NK-92 (cell line): ENCODE results near the gene HOXA6.

ENCODE experiments used
- DNase-seq: peaks from one replicate; lab custom pipeline; 2025; ENCODE audit not compliant: unreplicated experiment; lab: John Stamatoyannopoulos, UW

The HOXA6 gene

DNA sequence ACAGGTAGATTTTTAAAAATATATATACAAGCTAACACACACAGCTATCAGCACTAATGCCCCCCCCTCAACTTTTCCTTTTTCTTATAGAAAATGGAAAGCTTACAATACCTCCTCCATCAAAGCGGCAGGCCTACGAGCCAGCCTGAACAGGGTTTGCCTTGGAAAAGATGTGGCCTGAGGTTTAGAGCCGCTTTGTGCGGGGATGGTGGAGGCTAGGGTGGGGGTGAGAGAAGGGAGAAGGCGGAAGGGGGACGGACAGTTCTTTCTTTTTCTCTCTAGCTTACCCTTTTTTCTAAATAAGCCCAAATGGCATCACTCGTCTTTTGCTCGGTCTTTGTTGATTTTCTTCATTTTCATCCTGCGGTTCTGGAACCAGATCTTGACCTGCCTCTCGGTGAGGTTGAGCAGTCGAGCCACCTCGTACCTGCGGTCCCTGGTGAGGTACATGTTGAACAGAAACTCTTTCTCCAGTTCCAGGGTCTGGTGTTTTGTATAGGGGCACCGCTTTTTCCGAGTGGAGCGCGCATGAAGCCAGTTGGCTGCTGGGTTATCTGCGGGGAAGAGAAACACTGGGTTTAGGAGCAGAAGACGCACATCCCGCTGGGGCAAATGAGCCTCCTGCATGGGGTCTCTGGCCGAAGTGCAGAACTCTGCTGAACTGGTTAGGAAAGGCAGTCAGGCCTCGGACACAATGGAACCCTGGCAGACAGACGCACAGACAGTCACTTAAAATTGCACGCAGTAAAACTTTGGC lies 15.9 kb upstream of the HOXA6 start:
- DNase-seq = no peak

DNA sequence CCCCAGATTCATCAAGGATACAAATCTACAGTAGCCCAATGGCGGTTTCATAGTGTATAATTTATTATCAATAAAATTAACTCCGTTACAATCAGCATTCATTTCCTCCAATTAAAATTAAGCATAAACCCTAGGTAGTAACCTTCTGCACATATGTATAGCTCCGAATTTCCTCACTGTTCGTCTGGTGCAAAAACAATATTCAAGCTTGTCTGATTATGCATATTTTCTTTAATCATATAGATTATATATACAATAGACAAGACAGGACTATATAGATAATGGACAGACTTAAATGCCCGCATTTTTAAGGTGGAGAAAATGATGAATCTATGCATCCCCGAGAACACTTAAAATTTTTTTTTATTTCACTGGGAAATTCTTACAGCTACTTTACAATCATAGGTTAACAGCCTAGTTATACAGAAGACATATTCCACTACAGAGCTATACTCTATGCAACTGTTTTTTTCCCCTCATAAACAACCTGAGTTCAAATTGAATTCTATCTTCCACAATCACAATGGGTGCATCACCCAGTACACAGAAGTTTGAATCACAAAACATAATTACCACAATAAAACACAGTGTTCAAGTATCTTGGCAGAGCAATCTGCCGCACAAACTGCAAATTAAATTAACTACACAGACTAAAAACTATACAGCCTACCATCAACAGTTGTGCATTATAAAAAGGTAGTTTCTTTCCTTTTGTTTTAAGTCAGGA lies 15.2 kb upstream of the HOXA6 start:
- DNase-seq = no peak

DNA sequence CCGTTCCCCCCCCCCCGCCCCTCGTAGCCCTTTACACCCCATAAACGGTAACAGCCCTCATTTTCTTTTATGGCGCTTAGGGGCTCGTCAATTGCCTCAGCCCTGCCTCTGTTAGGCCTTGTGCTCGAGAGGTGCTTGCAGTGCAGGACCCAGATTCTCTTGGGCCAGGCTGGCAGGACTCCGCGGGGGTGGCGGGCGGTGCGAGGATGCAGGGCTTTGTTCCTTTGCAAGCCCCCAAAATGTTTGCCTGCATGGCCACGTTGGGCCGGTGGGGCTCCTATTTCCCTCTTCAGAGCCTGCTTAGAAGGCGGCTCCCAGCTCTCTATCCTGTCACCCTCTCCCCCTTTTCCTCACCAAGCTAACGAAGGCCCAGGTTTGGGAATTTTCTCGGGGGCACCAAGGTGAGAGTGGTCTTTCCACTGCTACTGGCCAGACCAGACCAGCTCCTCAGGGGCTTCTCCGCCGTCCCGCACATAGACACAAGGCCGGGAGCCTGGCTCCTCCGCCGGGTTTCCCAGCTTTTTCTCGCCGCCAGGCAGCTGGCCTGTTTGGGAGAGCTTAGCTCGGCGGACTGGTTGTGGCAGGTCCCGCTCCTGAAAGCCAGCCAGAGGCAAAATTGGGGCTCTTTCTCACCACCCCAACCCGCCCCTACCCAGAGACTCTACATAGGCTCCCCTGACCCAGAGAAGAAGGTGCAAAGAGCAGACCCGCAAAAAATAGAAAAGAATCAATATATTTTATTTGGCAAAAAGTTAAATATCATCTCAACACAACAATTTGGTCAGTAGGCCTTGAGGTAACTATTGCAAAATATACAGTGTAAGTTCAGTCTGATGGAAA lies 14.4 kb upstream of the HOXA6 start:
- DNase-seq = no peak

DNA sequence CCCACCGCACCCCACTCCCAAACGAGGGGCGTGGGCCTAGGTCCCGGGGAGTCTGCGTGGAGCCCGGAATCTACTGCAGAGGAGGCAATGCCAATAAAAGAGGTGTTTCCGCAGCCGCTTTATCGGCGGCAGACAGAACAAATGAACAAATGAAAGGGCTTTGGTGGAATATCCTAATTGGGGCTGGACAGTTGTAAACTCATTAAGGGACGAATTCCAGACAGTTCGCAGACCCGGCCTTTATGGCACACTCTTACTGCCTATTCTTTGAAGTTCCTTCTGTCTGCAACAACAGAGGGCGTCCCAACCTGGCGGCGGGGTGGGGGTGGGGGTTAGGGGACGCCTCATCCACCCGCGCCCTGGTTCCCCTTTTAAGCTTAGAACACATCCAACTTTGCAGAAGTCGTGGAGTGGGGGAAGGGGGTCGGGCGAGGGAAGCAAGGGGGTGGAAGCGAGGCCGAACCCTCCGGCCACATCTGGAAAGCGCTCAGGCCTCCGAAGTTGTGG lies 13.7 kb upstream of the HOXA6 start:
- no peak for DNase-seq

DNA sequence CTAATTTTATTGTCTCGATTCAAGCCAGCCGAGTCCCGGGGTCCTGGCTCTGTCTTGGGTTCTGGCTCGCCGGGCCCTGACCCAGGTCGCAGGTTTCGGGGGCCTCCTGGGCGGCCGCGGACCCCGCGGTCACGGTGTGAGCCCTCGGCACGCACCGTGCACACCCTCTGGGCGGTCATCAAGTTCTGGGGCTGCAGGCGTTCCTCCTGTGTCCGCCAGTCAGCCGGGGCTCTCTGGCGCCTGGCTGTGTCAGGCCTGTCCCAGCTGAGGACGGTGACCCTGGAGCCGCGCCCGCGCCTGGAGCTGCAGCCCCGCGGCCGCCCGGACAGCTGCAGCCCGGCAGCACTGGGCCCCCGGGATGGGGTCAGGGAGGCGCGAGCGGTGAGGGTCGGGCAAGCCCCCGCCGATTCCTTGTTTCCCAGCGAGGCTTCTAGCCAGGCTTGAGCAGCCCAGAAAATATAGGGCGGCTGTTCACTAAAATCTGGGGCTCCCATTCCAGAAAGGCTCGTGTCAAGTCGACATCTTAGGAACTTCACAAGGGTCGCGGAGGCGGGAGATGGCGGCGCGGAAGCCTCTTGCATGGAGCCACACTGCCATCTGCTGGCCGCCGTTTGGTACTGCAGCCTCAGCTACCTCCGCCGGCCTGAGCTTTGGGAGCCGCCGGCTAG lies 13.1 kb upstream of the HOXA6 start:
- no peak for DNase-seq

DNA sequence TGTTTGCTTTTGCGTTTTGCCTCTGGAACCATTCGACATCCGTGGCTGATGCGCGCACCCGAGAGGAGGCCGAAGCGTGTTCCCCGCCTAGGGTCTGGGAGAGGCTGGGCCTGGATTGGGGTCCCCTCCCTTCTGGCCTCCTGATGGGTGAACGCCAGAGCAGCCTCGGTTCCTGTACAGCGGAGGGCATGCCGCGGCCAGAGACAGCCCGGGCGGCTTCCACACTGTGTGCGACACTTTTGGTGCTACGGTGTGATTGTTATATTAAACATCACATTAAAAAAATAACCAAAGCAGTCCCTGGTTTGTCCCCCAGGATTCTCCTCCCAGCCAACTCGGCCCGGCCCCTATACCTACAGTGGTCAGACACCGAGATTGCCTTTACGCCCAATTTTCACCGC lies 12.6 kb upstream of the HOXA6 start:
- DNase-seq = no peak

DNA sequence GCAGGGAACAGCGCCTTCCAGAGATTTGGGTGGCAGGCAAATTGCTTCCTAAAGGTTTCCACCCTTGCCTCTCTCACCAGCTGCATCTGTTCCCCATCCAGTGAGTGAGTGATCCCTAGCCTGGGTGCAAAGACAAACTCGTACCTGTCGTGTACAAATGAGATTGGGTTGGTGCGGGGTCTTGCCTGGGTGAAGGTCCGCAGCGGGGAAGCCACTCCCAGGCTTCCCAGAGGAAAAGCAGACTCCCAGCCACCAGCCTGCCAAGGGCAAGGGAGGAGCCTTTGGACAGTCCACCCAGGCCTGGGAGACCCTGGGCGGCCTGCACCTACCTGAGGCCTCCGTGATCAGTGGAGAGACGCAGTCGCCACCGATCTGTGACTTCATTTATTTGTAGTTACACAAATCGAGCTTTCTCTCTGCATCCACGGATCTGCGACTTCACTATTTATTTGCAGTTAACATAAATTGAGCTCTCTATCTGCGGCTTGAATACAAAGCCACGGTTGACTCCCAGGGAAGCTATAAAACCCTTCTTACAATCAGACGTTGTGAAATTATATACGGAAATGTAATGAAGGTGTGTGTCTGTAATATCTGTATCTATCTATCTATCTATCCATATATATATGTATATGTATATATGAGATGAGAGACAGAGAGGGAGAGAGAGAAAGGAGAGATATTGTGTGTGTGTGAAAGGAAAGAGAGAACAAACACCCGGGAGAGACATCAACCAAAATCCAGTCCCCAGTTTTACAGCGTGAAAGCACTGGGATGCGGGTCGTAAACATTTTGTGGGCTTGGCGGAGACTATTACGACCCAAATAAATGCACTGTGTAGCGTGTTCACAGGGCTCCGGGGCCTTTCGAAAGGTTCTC lies 11.9 kb upstream of the HOXA6 start:
- DNase-seq = no peak

GRCh38 chr7:27158436-27159265 lies 11.1 kb upstream of the HOXA6 start:
- DNase-seq = no peak

DNA sequence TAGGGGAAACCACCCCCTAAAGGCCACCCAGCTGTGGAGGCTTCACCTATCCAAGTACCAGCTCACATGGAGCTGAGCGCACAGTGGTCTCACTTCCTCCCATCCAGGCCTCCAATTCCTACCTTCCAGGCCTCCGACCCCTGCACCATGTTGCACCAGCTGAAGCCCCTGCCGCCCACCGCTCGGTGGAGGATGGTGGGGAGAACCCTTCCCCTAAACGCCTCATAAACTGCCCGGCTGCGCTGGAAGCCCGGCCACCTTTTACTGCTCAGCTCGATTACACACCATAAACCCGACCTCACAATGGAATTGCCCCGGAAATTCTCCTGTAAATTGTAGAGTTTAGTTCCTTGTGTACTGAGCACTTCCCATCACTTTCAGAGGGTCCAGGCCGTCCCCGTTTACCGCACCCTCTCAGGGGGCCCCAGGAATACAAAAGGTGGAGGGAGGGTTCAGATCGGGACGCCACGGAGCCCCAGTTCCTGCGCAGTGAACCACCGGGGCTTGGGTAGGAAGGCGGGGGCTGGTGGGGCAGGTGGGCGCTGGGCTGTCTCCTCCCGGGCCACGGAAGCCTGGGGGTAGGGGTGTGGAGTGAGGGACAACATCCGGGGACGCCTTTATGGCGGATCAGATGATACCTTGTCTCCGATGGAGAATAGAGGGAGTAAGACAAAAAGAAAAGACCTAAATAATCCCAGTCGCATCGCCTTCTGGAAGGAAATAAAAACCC lies 10.3 kb upstream of the HOXA6 start:
- DNase-seq = no peak

- no peak for DNase-seq
Observed at GRCh38 chr7:27156916-27157701, 9.5 kb upstream of the HOXA6 start.

DNA sequence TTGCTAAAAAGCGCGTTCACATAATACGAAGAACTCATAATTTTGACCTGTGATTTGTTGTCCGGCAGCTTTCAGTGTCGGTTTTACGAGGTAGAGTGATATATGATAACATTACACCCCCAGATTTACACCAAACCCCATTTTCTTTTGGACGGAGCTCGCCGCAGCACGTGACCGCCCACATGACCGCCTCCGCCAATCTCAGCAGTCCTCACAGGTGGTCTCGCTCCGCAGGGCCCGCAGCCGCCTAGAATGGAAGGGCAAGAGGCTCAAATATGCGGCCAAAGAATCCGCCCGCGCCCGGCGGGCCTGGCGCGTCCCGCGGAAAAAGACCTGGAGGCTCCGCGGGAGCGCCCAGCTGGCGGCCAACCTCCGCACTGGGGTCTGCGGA lies 8.9 kb upstream of the HOXA6 start, which contains the start of gene HOXA7:
Gene HOXA7 (minus strand): TSS at position 168 of the 391 bp plus-strand sequence. CDS start 130 bp downstream, at position 38.
- DNase-seq = no peak

DNA sequence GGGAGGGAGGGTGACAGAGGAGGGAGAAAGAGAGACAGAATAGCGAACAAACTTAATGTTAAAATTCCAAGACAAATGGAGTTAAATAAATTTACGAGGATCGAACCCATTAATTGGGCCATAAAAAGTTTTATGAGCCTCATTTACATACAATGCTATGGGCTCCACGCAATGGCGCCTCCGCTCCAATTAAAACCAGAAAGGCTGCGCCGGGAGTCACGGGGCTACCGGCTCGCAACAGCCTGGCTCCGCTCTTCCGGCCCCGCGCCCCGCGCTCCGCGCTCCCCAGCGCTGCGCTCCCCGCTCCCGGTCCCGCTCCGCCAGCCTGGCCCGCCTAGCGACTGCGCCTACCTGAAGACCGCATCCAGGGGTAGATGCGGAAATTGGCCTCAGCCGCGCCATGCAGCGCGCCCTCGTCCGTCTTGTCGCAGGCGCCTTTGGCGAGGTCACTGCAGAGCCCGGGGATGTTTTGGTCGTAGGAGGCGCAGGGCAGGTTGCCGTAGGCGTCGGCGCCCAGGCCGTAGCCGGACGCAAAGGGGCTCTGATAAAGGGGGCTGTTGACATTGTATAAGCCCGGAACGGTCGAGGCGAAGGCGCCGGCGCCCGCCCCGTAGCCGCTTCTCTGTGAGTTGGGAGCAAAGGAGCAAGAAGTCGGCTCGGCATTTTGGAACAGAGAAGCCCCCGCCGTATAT lies 8.4 kb upstream of the HOXA6 start:
- DNase-seq = no peak

DNA sequence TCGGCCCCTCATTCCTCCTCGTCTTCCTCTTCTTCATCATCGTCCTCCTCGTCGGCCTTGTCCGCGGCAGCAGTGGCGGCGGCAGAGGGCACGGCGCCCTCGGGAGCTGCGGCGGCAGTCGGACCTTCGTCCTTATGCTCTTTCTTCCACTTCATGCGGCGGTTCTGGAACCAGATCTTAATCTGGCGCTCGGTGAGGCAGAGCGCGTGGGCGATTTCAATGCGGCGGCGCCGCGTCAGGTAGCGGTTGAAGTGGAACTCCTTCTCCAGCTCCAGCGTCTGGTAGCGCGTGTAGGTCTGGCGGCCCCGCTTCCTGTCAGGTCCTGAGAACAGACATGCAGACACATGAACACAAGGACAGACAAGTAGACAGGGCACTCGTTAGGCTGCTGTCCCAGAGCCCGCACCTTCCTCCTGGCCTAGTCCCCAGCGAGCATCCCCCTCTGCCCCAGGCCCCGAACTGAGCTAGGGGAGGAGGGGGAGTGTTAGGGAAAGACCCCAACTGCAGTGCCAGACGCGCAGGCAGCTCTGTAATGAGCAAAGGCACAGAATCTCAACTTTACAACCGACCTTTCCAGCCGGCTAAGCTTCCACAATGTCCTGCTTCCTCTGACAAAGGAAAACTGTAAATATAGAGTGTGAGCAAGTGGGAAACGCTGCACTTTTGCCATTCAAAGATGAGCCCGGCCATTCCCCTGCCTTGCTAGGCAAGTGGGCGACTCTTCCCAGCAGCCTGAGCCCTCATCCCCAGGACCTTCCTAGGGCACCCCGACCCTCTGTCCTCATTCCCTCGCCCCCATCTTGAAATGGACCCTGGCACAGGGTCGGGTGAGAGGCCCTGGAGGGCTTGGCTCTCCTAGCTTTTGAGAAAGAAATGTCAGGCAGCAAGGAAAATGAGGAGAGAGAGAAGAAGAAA lies 7.6 kb upstream of the HOXA6 start:
- DNase-seq = no peak

DNA sequence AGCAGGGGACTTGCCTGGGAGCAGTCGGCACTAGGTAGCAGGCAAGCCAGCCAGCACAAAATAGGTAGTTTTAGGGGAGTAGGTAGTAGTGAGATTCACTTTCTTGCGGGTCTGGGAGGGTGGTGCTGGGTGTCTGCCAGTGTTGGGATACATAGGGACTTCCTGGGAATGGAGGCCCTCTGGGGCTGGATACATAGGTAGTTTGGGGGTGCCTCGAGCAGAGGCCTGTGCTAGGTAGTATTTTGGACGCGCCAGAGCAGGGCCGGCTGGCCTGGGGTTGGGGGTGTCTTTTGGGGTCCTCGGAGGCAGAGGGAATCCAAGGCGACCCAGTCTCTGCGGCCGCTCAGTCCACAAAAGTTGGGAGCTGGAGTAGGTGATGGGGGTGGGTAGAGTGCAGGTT lies 6.8 kb upstream of the HOXA6 start:
- no peak for DNase-seq

- DNase-seq = no peak
Observed at GRCh38 chr7:27153526-27153925, 6.0 kb upstream of the HOXA6 start.
